Body of pancreas (tissue), 4 donors: ENCODE measurements around the gene SLC9A6.
"Not testable (repeated sequence)": the region's sequence is repeated elsewhere in the genome, so short reads cannot be mapped to it uniquely, and the experiment has no call there.

Source experiments
- POLR2A ChIP-seq, 3 donors: fragments of 450-650 bp; IDR thresholded peaks; one replicate each; pipeline ENCODE4 v1.6.1; 2016; ENCODE audit warnings: antibody characterized with exemption in 3 of 3, mild to moderate bottlenecking in 2 of 3
- TF ChIP-seq, protein P1 (sequence below), 7 experiments: fragments of 450-650 bp in 4 of 7; fragments of 200-600 bp in 3 of 7; sonication (generic) in 3 of 7; IDR thresholded peaks; one replicate each; pipeline ENCODE4 v1.5.1; 2016 to 2019; ENCODE audit warnings: antibody characterized with exemption in 7 of 7

DNA sequence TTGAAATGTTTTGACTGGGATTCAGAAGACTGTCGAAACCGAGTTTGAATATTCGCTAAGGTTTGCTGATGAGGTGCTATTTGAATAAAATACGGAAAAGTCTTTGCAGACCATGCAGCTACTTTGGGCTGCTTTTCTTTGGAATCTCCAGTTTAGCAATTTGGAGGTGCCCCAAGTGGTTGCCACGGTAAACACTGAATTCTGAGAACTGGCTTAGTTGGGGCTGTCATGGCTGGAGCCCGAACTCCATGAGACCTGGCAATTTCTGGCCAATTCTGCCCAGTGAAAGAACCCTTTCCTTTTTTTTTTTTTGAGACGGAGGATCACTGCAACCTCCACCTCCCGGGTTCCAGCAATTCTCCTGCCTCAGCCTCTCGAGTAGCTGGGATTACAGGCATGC, 65.6 kb downstream of the SLC9A6 start:
- TF ChIP-seq, protein P1, sequence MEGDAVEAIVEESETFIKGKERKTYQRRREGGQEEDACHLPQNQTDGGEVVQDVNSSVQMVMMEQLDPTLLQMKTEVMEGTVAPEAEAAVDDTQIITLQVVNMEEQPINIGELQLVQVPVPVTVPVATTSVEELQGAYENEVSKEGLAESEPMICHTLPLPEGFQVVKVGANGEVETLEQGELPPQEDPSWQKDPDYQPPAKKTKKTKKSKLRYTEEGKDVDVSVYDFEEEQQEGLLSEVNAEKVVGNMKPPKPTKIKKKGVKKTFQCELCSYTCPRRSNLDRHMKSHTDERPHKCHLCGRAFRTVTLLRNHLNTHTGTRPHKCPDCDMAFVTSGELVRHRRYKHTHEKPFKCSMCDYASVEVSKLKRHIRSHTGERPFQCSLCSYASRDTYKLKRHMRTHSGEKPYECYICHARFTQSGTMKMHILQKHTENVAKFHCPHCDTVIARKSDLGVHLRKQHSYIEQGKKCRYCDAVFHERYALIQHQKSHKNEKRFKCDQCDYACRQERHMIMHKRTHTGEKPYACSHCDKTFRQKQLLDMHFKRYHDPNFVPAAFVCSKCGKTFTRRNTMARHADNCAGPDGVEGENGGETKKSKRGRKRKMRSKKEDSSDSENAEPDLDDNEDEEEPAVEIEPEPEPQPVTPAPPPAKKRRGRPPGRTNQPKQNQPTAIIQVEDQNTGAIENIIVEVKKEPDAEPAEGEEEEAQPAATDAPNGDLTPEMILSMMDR (IDR thresholded peaks at IDR 0.05): not testable (repeated sequence)
- TF ChIP-seq POLR2A (IDR thresholded peaks at IDR 0.05): not testable (repeated sequence)
